Activated CD4-positive, CD25-positive, alpha-beta regulatory T cell treated with anti-CD3 and anti-CD28 coated beads, Interleukin-2, amount 50 U/mL, for 16 hours (primary cell): ENCODE measurements around the gene RIMKLB.
"Not testable (repeated sequence)": the region's sequence is repeated elsewhere in the genome, so short reads cannot be mapped to it uniquely, and the experiment has no call there.

Experiments used
- DNase-seq: peaks from one replicate; pipeline ENCODE4 v3.0.0-alpha.2; 2020; ENCODE audit warnings: low read depth, low spot score

Gene RIMKLB

DNA sequence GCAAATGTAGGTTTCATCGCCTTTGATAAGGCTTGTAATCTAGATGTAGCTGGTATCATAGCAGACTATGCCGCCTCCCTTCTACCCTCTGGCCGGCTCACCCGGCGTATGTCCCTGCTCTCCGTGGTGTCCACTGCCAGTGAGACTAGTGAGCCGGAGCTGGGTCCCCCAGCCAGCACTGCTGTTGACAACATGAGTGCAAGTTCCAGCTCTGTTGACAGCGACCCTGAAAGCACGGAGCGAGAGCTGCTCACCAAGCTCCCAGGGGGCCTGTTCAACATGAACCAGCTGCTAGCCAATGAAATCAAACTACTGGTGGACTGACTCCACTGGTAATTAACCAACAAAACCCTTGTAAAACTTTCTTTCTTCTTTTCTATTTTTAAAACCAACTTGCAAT is 75.7 kb downstream of the RIMKLB start:
- no peak for DNase-seq

DNA sequence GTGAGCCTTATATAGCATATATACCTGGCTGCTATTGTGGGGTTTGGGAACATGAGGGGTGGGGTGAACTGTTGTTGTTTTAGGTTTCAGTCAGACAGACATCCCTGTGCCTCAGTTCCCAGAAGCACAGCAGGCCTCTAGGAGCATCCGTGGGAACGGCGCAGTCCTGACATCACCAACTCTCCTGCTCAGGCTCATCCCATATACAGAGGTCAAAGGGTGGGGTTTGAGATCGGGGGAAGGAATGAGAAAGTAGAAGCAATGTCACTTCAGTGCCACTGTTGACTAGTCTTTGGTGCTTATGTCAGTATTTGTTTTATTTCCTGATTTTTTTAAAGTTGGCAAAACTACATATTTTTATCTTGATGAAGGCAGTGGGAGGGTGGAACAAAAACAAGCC is 81.5 kb downstream of the RIMKLB start:
- DNase-seq: no peak

DNA sequence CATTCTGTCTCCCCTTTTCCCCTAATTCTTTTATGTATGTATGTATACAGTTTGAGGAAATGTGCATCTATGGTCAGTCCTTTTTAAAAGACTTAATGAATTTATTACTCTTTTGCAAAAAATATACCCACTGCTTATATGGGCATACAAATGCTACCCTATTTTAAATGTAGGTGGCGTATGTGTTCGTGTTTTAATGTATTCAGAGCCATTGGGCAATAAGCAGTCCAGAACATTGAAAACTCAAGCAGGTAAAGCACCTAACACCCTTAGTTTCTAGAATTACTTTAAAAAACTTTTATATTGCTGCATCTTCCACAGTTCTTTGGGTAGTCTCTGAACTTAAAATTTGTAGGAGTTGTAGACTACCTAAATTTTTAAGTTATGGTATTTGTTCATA is 82.1 kb downstream of the RIMKLB start:
- no peak for DNase-seq

DNA sequence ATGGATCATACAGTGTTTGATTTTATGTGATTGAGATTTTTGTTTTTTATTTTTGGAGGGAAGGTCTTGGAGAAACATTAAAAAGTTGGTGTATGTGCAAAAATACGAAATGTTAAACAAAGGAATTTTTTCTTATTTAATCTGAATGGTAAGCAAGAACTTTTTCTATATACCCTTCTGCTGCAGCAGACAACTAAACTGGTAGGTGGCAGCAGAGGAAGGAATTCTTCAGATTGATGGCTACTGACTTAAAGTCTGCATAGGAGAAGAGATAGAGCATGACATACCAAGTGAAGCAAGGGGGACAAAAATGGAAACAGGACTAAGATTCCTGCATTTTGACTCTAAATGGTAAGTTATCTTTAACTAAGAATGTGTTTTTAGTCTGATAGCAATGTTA is 82.6 kb downstream of the RIMKLB start:
- DNase-seq: no peak

DNA sequence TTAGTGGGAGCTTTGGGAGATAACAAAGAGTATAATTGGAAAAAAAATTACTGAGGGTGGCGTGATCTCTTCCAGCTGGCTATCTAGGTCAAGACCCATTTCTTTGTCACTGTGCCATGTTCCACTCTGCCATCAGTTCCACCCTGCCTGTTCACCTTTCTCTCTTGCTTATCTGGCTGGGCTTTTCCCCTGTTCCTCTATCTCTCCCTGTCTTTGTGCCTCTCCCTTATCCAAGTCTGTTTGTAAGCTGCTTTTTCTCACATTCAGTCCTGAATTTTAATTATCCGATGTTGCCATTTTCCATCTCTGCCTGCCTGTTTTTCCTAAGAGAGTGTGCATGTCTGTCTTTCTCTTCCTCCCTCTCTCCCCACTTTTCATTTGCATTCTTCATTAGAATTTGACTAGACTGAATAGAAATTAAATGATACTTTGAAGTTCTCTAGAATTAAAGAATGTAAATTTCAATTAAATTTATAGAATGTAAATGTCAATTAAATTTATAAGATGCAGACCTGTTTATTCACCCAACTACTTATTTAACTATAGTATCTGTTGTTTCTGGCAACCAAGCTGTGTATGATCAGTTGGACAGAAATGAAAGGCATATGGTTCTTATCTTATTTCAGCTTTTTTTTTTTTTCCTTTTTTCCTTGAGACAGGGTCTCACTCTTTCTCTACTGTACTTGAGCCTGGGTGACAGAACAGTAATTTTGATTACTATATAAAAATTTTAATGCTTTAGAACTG is 83.8 kb downstream of the RIMKLB start:
- DNase-seq: no peak

DNA sequence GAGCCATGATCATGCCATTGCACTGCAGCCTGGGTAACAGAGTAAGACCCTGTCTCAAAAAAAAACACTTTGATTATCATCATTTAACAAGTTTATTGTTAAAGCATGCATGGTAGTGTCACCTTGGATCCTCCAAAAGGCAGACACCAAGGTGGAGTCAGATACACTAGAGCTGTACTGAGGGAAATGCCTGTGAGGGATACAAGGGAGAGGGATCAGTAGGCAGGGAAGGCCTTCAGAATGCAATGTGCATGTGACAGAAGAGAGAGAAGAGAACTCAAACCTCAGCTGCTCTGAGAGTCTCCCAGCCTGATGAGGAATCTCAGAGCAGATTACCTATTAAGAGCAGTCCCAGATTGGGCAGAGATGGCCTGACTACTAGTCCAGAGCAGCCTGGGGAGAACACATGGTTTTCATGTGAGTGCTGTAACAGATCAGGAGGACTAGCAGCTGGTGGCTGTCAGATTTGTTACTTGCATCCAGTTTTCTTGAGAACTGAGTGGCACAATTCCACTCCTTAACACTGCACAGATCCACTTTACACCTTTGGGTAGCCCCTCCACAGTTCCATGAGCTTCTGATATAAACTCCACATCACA is 86.6 kb downstream of the RIMKLB start:
- DNase-seq: no peak

DNA sequence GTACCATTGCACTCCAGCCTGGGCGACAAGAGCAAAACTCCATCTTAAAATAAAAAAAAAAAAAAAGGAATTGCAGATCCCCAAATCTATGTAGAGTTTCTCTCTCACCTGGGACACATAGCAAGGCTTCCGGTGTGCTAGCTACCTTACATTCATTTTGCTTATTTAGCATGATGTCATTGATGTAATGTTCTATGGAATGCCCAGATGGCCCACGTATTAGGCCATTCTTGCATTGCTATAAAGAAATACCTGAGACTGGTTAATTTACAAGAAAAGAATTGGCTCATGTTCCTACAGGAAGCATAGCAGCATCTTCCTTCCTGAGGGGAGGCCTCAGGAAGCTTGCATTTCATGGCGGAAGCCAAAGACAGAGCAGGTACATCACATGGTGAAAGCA is 87.7 kb downstream of the RIMKLB start:
- no peak for DNase-seq

DNA sequence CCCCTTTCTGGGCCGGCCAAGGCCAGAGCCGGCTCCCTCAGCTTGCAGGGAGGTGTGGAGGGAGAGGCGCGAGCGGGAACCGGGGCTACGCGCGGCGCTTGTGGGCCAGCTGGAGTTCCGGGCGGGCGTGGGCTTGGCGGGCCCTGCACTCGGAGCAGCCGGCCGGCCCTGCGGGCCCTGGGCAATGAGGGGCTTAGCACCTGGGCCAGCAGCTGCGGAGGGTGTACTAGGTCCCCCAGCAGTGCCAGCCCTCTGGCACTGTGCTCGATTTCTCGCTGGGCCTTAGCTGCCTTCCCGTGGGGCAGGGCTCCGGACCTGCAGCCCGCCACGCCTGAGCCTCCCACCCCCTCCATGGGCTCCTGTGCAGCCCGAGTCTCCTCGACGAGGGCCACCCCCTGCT is 89.4 kb downstream of the RIMKLB start:
- not testable (repeated sequence) for DNase-seq

DNA sequence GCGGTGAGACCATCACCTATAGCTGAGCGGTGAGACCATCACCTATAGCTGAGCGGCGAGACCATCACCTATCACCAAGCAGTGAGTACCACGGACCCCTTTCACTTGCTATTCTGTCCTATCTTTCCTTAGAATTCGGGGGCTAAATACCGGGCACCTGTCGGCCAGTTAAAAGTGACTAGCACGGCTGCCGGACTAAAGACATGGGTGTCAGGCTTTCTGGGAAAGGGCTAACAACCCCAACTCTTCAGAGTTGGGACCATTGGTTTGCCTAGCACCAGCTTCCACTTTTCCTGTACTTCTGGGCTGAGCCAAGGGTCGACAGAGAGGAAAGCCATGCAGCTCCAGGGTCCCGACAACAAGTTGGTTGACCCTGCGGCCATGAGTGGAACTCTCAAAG is 90.9 kb downstream of the RIMKLB start:
- DNase-seq: not testable (repeated sequence)

DNA sequence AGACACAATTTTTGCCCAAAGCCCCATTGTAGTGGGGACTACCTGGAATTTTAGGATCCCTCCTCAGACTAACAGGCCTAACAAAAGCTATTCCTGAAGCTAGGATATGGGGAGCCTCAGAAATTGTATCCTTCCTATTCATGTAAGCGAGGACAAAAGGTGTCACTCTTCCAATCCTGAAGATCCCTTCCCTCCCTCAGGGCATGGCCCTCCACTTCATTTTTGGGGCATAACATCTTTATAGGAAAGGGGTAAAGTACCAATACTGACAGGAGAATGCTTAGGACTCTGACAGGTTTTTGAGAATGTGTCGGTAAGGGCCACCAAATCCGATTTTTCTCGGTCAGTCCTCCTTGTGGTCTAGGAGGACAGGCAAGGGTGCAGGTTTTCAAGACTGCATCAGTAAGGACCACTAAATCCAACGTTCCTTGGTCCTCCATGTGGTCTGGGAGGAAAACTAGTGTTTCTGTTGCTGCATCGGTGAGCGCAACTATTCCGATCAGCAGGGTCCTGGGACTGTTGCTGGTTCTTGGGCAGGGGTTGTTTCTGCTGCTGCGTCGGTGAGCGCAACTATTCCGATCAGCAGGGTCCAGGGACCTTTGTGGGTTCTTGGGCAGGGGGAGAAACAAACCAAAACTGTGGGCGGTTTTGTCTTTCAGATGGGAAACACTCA is 91.7 kb downstream of the RIMKLB start:
- DNase-seq: not testable (repeated sequence)

DNA sequence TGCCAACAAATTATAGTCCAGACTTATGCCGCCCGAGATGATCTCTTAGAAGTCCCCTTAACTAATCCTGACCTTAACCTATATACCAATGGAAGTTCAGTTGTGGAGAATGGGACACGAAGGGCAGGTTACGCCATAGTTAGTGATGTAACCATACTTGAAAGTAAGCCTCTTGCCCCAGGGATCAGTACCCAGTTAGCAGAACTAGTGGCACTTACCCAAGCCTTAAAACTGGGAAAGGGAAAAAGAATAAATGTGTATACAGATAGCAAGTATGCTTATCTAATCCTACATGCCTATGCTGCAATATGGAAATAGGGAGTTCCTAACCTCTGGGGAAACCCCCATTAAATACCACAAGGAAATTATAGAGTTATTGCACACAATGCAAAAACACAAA is 95.4 kb downstream of the RIMKLB start:
- DNase-seq: not testable (repeated sequence)

DNA sequence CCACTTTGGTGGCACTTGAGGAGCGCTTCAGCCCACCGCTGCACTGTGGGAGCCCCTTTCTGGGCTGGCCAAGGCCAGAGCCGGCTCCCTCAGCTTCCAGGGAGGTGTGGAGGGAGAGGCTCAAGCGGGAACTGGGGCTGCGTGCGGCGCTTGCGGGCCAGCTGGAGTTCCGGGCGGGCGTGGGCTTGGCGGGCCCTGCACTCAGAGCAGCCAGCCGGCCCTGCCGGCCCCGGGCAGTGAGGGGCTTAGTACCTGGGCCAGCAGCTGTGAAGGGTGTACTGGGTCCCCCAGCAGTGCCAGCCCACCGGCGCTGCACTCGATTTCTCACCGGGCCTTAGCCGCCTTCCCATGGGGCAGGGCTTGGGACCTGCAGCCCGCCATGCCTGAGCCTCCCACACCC is 96.8 kb downstream of the RIMKLB start:
- not testable (repeated sequence) for DNase-seq

DNA sequence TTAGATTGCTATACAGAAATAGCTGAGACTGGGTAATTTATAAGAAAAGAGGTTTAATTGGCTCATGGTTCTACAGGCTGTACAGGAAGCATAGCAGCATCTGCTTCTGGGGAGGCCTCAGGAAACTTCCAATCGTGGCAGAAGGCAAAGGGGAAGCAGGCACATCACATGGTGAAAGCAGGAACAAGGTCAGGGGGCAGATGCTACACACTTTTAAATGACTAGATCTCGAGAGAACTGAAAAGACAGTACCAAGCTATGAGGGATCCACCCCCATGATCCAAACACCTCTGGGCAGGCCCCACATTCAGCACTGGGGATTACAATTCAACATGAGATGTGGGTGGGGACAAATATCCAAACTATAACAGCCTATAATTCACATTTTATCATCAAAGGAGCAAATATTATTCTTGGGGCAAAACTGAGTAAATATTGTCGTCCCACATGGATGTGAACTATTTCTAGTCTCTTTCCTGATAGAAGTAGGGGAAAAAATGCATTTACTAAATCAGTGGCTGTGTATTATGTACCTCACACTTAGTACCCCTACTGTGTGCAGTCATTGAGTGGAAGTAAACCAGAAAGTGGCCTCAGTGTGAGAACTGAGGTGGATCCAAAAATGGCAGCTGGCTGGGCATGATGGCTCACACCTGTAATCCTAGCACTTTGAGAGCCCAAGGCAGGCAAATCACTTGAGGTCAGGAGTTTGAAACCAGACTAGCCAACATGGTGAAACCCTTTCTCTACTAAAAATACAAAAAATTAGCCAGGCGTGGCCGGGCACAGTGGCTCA is 99.2 kb downstream of the RIMKLB start:
- DNase-seq: no peak

DNA sequence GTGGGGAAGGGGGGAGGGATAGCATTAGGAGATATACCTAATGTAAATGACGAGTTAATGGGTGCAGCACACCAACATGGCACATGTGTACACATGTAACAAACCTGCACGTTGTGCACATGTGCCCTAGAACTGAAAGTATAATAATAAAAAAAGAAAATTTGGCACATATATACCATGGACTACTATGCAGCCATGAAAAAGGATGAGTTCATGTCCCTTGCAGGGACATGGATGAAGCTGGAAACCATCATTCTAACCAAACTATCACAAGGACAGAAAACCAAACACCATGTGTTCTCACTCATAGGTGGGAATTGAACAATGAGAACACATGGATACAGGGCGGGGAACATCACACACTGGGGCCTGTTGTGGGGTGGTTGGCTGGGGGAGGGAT is 103.4 kb downstream of the RIMKLB start:
- DNase-seq: not testable (repeated sequence)

DNA sequence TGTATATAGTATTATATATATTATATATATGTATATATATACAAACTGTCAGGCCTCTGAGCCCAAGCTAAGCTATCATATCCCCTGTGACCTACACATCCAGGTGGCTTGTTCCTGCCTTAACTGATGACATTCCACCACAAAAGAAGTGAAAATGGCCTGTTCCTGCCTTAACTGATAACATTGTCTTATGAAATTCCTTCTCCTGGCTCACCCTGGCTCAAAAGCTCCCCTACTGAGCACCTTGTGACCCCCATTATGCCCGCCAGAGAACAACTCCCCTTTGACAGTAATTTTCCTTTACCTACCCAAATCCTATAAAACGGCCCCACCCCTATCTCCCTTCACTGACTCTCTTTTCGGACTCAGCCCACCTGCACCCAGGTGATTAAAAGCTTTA is 107.0 kb downstream of the RIMKLB start:
- DNase-seq: not testable (repeated sequence)

DNA sequence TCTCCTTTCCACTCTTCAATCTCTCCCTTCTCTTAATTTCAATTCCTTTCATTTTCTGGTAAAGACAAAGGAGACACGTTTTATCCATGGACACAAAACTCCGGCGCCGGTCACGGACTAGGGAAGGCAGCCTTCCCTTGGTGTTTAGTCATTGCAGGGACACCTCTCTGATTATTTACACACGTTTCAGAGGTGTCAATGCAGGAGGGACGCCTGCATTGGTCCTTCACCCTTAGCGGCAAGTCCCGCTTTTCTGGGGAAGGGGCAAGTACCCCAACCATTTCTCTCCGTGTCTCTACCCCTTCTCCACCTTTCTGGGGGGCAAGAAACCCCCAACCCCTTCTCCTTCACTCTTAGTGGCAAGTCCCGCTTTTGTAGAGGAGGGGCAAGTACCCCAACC is 107.7 kb downstream of the RIMKLB start:
- not testable (repeated sequence) for DNase-seq

DNA sequence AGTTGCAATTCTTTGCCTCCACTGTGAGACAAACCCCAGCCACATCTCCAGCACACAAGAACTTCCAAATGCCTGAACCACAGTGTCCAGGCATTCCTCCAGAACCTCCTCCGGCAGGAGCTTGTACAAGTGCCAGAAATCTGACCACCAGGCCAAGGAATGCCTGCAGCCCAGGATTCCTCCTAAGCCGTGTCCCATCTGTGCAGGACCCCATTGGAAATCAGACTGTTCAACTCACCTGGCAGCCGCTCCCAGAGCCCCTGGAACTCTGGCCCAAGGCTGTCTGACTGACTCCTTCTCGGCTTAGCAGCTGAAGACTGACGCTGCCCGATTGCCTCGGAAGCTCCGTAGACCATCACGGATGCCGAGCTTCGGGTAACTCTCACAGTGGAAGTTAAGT is 109.3 kb downstream of the RIMKLB start:
- DNase-seq: not testable (repeated sequence)

DNA sequence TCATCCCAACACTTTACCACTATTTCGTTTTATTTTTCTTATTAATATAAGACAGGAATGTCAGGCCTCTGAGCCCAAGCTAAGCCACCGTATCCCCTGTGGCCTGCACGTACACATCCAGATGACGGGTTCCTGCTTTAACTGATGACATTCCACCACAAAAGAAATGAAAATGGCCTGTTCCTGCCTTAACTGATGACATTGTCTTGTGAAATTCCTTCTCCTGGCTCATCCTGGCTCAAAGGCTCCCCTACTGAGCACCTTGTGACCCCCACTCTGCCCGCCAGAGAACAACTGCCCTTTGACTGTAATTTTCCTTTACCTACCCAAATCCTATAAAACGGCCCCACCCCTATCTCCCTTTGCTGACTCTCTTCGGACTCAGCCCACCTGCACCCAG is 112.3 kb downstream of the RIMKLB start:
- not testable (repeated sequence) for DNase-seq

DNA sequence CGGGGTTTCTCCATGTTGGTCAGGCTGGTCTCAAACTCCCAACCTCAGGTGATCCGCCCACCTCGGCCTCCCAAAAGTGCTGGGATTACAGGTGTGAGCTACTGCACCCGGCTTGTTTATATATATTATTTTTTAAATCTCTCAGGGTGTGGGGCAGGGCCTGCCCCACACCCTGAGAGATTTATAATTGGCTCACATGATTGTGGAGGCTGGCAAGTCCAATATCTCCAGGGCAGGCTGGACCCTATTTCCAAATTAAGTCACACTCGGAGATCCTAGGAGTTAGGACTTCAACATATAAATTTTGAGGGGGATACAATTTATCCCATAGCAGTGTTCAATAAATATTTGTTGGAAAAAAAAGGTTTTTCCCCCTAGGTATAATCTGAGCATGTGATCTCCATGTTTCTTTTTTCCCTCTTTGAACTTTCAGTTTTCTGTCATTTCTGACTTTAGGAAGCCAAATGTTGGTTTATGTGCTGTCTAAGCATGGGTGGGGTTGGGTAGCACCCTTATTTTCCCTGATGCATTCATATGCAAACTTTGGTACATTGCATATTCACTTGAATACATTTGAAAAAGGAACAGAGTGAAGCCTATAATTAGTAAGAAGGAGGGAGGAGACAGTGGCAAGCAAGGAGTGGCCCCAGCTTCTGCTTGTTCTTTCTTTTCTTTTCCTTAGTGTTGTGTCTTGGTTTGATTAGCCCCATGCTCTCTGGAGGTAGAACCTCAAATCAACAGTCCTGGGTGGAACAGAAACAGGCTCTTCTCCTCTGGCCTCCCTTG is 116.0 kb downstream of the RIMKLB start:
- no peak for DNase-seq

DNA sequence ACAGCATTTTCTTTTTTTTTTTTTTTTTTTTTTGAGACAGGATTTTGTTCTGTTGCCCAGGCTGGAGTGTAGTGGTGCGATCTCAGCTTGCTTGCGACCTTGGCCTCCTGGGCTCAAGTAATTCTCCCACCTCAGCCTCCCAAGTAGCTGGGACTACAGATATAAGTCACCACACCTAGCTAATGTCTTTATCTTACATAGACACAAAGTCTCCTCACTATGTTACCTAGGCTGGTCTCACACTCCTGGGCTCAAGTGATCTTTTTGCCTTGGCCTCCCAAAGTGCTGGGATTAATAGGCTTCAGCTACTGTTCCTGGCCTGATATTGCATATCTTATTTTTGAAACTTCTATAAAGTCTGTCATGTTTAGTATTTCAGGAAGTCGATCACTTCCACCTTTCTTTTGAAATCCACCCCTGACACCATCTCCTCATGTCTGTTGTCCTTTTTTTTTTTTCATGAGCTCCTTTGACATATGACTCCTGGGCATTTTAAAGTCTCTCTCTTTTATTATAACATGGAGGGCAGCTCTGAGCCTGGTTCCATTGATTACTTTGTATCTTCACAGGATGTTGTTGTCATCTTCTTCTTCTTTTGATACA is 118.8 kb downstream of the RIMKLB start:
- no peak for DNase-seq

DNA sequence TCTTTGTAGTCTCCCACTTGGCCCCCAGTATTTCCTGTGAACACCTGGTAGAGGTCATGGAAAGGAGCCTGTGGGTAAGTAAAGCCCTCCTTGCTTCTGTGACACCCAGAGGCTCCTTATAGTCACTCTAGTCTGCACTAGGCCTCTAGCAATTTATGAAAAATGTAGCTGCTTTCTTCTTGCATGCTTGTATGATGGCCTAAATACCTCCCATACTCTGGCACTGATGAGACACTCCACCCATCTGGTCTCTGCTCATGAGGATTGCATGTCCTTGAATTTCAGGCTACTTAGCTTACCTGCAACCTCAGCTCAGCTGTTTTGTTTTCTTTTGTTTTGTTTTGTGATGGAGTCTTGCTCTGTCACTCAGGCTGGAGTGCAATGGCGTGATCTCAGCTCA is 120.1 kb downstream of the RIMKLB start:
- DNase-seq: no peak
